Natural killer cell treated with Interleukin-12 subunit alpha and Interleukin-12 subunit beta and Interleukin-15 and Interleukin-18, amount 100 ng/mL, for 72 hours (primary cell): ENCODE data around the gene FFAR3. TPM values are rescaled to one million over a fixed set of nuclear protein-coding genes. Genes with fewer than 3 reads are reported as not detected.
"Not testable (repeated sequence)": the region's sequence is repeated elsewhere in the genome, so short reads cannot be mapped to it uniquely, and the experiment has no call there.

ENCODE experiments used
- ATAC-seq, 2 donors: fragments of 150-1000 bp; cut with Tn5 transposase in 1 of 2; sonication (Bioruptor Pico), chemical (Tn5 transposase) in 1 of 2; 2 replicates each; pipeline ENCODE4 v1.10.0; 2021
- DNase-seq: peaks from one replicate; pipeline ENCODE4 v3.0.0; 2022; ENCODE audit warnings: low spot score
- H3K27ac Mint-ChIP-seq, 2 donors: 1 replicate in 1 of 2; 2 replicates in 1 of 2; pipeline ENCODE4 v1.8.0; 2022; ENCODE audit warnings: mixed read lengths in 2 of 2, mild to moderate bottlenecking in 1 of 2, moderate library complexity in 1 of 2
- H3K27me3 Mint-ChIP-seq, 2 donors: 1 replicate in 1 of 2; 2 replicates in 1 of 2; pipeline ENCODE4 v1.8.0; 2022; ENCODE audit warnings: mixed read lengths in 2 of 2
- H3K36me3 Mint-ChIP-seq: one replicate; pipeline ENCODE4 v1.8.0; 2022; ENCODE audit warnings: mixed read lengths
- H3K4me1 Mint-ChIP-seq, 2 donors: 1 replicate in 1 of 2; 2 replicates in 1 of 2; pipeline ENCODE4 v1.8.0; 2022; ENCODE audit warnings: low read depth in 2 of 2, mixed read lengths in 2 of 2, mild to moderate bottlenecking in 1 of 2
- H3K4me3 Mint-ChIP-seq: one replicate; pipeline ENCODE4 v1.8.0; 2022; ENCODE audit warnings: mixed read lengths
- H3K9me3 Mint-ChIP-seq: 2 replicates; pipeline ENCODE4 v1.8.0; 2022; ENCODE audit warnings: mixed read lengths
- total RNA-seq, 2 donors: library from RNA; stranded (reverse); gene quantifications; one replicate each; pipeline ENCODE4 v1.2.3, GENCODE V29; 2022

Gene FFAR3
- total RNA-seq, 2 donors from 2014 or later = 0.62 TPM; not detected in 1

DNA sequence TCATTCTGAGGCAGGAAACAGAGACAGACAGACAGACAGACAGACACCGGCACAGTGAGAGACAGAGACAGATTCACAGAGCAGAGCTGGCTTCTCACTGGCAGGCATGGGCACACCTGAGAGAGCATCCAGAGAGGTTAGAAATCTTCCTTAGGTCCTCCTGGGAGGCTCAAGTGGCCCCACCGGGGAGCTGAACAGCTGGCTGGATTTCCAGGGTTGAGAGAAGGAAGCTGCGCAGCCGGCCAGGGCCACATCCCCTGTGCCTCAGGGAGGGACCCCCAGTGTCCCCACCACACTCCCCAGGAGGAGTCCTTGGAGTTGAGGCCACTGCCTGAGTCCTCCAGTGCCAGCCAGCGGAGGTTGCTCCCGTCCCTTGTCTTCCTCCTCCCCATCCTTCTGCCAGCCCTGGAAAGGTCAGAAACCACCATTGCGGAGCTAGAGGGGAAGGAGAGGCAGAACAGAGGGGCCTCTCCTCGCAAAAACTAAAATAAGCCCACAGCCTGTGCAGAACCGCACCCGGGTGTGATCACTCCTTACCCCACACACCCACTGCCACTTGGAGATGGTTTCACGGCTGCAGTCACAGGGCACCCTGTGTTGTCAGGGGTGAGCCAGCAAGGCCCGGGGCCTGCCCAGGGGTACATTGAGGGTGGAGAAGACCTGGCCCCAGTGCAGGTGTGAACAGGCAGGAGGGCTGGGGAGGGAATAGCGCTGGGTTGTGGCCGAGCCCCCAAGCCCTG, 4.2 kb downstream of the FFAR3 start:
- Mint-ChIP-seq H3K27ac (peak overlapping the region in 1 of 2 donors; percentile 65), H3K4me3 (no peak overlapping the region), H3K4me1 (peaks cover 10 to 12% of the 10 kb centered on the region in 2 donors), H3K27me3 (peaks cover 19 to 20% of the 10 kb centered on the region in 2 donors), H3K9me3 (no peaks in the 10 kb centered on the region), H3K36me3 (no peaks in the 10 kb centered on the region)
- DNase-seq (no peak), ATAC-seq (peak; percentile 17 to 57)

DNA sequence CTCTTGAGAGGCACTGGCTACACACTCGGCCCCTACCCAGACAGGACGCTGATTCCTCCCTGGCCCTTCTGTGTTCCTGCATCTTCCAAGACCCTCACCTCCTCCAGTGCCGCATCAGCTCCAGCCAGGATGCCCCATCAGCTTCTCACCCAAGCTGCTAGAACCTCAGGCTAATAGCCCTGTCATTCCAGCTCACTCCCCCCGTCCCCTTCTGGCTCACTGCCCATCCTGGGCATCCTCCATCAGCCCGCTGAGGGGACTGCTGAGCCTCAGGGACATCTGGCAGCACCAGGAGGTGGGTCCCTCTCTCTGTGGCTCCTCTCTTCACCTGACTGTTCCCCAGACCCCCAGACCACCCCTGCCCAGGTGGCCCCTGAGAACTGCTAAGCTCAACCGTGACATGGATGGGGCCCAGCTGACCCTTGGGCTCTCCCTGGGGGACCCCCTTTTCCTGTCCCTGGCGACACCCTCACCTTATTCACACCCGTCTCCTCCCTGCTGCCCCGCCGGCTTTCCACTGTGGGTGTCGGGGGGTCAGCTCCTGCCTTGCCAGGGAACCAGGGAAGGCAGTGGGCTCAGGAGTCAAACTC, 4.8 kb downstream of the FFAR3 start:
- Mint-ChIP-seq H3K27ac (no peak overlapping the region), H3K27me3 (peaks cover 12 to 18% of the 10 kb centered on the region in 2 donors), H3K4me3 (no peak overlapping the region), H3K9me3 (no peaks in the 10 kb centered on the region), H3K4me1 (peaks cover 3 to 7% of the 10 kb centered on the region in 2 donors), H3K36me3 (no peaks in the 10 kb centered on the region)
- DNase-seq = no peak
- ATAC-seq = no peak

DNA sequence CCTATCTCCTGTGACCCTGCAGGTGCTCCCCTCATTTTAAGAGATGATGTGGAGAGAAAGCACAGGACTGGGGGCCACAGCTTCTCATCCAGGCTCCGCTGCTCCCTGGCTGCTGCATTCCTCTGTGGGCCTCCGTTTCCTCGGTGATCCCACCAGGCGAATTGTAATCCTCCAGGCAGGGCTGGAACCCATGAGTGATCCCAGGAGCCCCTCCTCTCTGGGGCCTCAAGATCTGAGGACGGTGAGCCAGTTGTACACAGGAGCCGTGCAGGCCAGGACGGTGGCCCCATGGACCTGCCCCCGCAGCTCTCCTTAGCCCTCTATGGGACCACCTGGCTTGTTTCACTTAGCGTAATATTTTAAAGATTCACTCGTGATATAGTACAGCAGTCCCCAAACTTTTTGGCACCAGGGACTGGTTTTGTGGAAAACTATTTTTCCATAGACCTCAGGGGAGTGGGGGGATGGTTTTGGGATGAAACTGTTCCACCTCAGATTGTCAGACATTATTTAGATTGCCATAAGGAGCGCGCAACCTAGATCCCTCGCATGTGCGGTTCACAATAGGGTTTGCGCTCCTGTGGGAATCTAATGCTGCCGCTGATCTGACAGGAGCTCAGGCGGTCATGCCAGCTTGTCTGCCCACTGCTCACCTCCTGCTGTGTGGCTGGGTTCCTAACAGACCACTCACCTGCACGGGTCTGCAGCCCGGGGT, 5.6 kb downstream of the FFAR3 start:
- no peaks in the 10 kb centered on the region for H3K36me3 Mint-ChIP-seq
- peaks cover 0 to 4% of the 10 kb centered on the region in 2 donors for H3K4me1 Mint-ChIP-seq
- peaks cover 10 to 16% of the 10 kb centered on the region in 2 donors for H3K27me3 Mint-ChIP-seq
- H3K4me3 Mint-ChIP-seq = no peak overlapping the region
- DNase-seq = no peak
- H3K9me3 Mint-ChIP-seq = no peaks in the 10 kb centered on the region
- H3K27ac Mint-ChIP-seq = peak overlapping the region in 1 of 2 donors; percentile 53
- ATAC-seq = no peak

DNA sequence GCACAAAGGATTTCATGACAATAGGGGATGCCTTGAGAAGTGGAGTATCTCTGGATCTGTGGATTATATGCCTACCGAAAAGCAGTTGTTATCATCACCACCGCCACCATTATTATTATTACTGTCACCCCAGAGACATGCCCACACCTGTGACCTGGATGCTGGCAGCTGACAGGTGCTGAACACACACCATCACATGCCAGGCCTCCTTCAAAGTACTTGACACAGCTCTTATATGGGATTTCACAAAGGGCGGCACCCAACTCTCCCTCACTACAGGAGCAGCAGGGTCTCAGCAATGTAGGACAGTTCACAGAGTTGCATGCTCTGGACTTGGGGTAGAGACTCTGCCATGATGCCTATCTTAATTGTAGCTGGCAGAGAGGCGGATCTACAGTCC, 7.0 kb downstream of the FFAR3 start:
- DNase-seq (no peak), ATAC-seq (no peak)
- no peaks in the 10 kb centered on the region for H3K9me3 Mint-ChIP-seq
- H3K4me3 Mint-ChIP-seq = no peak overlapping the region
- H3K27ac Mint-ChIP-seq = no peak overlapping the region
- peaks cover 10 to 16% of the 10 kb centered on the region in 2 donors for H3K27me3 Mint-ChIP-seq
- H3K4me1 Mint-ChIP-seq = peaks cover 0 to 4% of the 10 kb centered on the region in 2 donors
- H3K36me3 Mint-ChIP-seq = no peaks in the 10 kb centered on the region

DNA sequence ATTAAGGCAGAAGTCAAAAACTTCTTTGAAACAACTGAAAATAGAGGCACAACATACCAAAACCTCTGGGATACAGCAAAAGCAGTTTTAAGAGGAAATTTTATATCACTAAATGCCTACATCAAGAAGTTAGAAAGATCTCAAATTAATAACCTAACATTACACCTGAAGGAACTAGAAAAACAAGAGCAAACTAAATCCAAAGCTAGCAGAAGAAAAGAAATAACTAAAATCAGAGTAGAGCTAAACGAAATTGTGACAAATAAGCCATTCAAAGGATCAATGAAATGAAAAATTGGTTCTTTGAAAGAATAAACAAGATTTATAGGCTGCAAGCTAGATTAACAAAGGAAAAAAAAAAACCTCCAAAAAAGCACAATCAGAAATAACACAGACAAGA, 10.1 kb downstream of the FFAR3 start:
- ATAC-seq = no peak
- Mint-ChIP-seq H3K27me3 (peaks cover 6 to 10% of the 10 kb centered on the region in 2 donors), H3K36me3 (no peaks in the 10 kb centered on the region), H3K27ac (no peak overlapping the region), H3K9me3 (no peaks in the 10 kb centered on the region), H3K4me3 (no peak overlapping the region), H3K4me1 (no peaks in the 10 kb centered on the region)
- DNase-seq = no peak

DNA sequence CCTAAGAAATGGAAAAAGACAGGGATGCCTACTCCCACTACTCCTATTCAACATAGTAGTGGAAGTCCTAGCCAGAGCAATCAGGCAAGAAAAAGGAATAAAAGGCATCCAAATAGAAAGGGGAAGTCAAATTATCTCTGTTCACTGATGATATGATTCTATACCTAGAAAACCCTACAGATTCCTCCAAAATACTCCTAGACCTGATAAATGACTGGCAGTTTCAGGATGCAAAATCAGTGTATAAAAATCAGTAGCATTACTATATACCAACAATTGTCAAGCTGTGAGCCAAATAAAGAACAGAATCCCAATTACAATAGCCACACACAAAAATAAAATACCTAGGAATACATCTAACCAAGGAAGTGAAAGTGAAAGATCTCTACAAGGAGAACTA, 11.3 kb downstream of the FFAR3 start:
- DNase-seq (no peak), ATAC-seq (no peak)
- no peak overlapping the region for H3K27ac Mint-ChIP-seq
- peaks cover 0 to 5% of the 10 kb centered on the region in 2 donors for H3K4me1 Mint-ChIP-seq
- H3K27me3 Mint-ChIP-seq = peaks cover 6 to 10% of the 10 kb centered on the region in 2 donors
- H3K9me3 Mint-ChIP-seq = no peaks in the 10 kb centered on the region
- no peak overlapping the region for H3K4me3 Mint-ChIP-seq
- no peaks in the 10 kb centered on the region for H3K36me3 Mint-ChIP-seq

DNA sequence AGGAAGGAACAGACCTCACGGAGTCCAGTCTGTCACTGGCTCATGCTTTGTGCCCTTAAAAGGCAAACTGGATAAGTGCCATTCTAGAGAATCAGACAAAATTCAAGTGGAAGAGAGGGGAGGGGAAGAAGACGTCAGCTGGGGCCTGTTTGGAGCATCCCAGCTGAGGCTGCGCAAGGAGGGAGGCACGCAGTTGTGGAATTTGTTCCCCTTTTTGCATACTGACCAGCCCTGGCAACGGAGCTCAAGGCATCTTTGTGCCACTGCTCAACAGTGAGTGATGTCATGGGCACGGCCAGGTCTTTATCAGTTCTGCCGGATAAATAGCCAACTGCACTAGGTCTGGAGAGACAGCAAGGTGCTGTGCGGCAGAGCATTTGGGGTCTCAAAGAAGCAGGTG, 12.5 kb downstream of the FFAR3 start, which contains the start of gene GPR42:
GPR42 (plus strand) TSS at position 347 of the 400 bp plus-strand sequence. CDS start 292 bp downstream, outside the sequence.
- ATAC-seq (no peak), DNase-seq (no peak)
- Mint-ChIP-seq H3K27ac (no peak within 1 kb of the TSS), H3K4me1 (peaks cover 0 to 13% of the 10 kb centered on the region in 2 donors), H3K36me3 (no peaks in the 10 kb centered on the region), H3K9me3 (no peaks in the 10 kb centered on the region), H3K4me3 (no peak within 1 kb of the TSS), H3K27me3 (peaks cover 7 to 20% of the 10 kb centered on the region in 2 donors)

DNA sequence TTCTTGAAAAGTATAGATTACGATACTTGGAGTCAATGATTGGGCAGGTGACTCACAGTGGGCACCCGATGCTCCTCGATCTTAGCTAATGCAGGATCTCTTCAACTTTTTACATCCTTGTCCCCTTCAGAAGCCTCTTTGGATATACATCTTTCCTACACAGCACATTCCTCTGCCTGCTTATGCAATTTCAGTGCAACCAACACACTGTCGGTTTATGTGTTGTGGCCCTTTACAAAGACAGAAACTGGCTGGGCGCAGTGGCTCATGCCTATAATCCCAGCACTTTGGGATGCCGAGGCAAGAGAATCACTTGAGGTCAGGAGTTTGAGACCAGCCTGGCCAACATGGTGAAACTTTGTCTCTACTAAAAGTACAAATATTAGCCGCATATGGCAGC, 15.2 kb downstream of the FFAR3 start:
- DNase-seq = no peak
- Mint-ChIP-seq H3K4me1 (peaks cover 0 to 13% of the 10 kb centered on the region in 2 donors), H3K27ac (peak overlapping the region in 1 of 2 donors; percentile 47), H3K27me3 (peaks cover 10 to 20% of the 10 kb centered on the region in 2 donors), H3K4me3 (no peak overlapping the region), H3K9me3 (no peaks in the 10 kb centered on the region), H3K36me3 (no peaks in the 10 kb centered on the region)
- no peak for ATAC-seq

DNA sequence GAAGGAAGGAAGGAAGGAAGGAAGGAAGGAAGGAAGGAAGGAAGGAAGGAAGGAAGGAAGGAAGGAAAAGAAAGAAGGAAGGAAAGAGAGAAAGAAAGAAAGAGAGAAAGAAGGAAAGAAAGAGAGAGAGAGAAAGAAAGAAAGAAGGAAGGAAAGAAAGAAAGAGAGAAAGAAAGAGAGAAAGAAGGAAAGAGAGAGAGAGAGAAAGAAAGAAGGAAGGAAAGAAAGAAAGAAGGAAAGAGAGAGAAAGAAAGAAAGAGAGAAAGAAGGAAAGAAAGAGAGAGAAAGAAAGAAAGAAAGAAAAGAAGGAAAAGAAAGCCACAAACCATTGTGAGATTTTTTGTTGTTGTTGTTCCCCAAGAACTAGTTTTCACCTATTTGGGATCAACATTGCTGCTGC, 15.8 kb downstream of the FFAR3 start:
- not testable (repeated sequence) for H3K9me3 Mint-ChIP-seq, H3K36me3 Mint-ChIP-seq, H3K4me3 Mint-ChIP-seq, ATAC-seq, DNase-seq
- Mint-ChIP-seq H3K27me3 (peaks cover 10 to 20% of the 10 kb centered on the region in 2 donors), H3K4me1 (peaks cover 0 to 13% of the 10 kb centered on the region in 2 donors), H3K27ac (peak overlapping the region in 1 of 2 donors; percentile 47)

DNA sequence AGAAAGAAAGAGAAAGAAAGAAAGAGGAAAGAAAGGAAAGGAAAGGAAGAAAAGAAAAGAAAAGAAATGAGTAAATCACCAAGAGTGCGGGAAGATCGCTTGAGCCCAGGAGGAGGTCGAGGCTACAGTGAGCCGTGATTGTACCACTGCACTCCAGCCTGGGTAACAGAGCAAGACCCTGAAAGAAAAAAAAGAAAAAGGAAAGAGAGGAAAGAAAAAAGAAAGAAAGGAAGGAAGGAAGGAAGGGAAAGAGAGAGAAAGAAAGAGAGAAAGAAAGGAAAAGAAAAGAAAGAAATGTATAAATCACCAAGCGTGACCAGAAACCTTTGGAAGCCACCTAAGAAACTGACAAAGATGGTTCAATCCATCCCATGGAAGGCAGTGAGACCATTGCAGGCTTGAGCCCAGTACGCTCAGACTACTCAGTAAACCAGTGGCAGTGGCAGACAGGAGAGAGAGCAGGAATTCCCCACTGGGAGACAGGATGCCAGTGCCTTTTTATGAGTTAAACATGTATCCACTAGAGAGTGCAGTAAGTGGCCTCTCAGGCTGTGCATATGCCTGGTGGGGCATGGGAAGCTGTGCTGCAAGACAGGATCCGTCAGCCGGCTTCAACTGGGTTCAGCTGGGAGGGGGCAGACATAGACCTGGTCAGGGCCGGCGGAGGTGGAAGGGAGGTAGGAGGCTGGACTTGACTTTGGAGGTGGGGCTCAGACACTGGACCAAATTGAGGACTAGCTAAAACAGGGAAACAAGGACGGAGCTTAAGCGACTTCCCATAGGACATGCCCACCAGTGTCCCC, 17.4 kb downstream of the FFAR3 start:
- no peak for DNase-seq
- Mint-ChIP-seq H3K4me3 (no peak overlapping the region), H3K9me3 (no peaks in the 10 kb centered on the region), H3K4me1 (peaks cover 0 to 13% of the 10 kb centered on the region in 2 donors), H3K27me3 (peaks cover 10 to 20% of the 10 kb centered on the region in 2 donors), H3K36me3 (no peaks in the 10 kb centered on the region), H3K27ac (no peak overlapping the region)
- no peak for ATAC-seq

DNA sequence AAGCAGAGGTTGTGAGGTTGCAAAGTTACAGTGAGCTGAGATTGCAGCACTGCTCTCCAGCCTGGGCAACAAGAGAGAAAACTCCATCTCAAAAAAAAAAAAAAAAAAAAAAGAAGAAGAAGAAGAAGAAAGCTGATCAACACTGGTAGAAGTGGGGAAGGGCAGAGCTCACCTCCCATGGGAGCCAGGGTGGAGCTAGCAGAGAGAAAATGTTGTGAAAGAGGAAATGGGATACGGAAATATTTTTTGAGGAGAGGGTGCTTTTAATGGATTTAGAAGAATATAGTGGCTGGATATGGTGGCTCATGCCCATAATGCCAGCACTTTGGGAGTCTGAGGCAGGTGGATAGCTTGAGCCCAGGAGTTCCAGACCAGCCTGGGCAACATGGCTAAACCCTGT, 19.4 kb downstream of the FFAR3 start:
- H3K27me3 Mint-ChIP-seq = peaks cover 17 to 33% of the 10 kb centered on the region in 2 donors
- no peaks in the 10 kb centered on the region for H3K9me3 Mint-ChIP-seq
- no peaks in the 10 kb centered on the region for H3K36me3 Mint-ChIP-seq
- H3K4me3 Mint-ChIP-seq = no peak overlapping the region
- H3K27ac Mint-ChIP-seq = no peak overlapping the region
- peaks cover 0 to 13% of the 10 kb centered on the region in 2 donors for H3K4me1 Mint-ChIP-seq
- no peak for ATAC-seq
- no peak for DNase-seq

DNA sequence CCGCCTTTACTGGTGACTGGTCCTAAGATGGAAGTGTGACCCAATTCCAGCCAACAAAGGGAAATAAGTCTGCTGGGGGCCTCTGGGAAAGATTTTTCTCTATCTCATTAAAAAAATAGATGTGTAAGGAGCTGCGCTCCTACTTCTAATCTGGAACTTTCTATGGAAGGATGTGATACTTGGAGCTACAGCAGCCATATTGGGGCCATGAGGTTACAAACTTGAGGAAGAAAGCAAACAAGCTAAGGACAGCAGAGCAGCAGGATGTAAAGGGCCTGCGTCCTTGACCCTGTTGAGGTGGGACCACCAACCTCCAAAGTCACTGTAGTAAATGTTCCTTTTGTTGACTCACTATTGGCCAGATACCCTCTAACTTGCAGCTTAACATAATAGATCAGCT, 20.1 kb downstream of the FFAR3 start:
- DNase-seq = no peak
- no peak overlapping the region for H3K4me3 Mint-ChIP-seq
- peaks cover 20 to 33% of the 10 kb centered on the region in 2 donors for H3K27me3 Mint-ChIP-seq
- no peak for ATAC-seq
- H3K27ac Mint-ChIP-seq = no peak overlapping the region
- H3K9me3 Mint-ChIP-seq = no peaks in the 10 kb centered on the region
- peaks cover 0 to 13% of the 10 kb centered on the region in 2 donors for H3K4me1 Mint-ChIP-seq
- H3K36me3 Mint-ChIP-seq = no peaks in the 10 kb centered on the region

DNA sequence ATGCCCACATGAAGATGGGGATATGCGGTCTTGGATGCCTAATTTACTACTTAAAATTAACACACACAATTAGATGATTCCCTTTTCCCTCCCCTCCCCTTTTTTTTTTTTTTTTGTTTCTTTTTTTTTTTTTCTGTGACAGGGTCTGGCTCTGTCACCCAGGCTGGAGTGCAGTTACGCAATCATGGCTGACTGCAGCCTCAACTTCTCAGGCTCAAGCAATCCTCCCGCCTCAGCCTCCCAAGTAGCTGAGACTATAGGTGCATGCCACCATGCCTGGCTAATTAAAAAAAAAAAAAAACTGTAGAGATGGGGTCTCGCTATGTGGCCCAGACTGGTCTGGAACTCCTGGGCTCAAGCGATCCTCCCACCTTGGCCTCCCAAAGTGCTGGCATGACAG, 21.3 kb downstream of the FFAR3 start:
- DNase-seq, H3K27ac Mint-ChIP-seq, H3K9me3 Mint-ChIP-seq, H3K4me1 Mint-ChIP-seq, H3K4me3 Mint-ChIP-seq, H3K36me3 Mint-ChIP-seq, ATAC-seq: not testable (repeated sequence)
- peaks cover 20 to 33% of the 10 kb centered on the region in 2 donors for H3K27me3 Mint-ChIP-seq
